CD4-positive, alpha-beta T cell treated with Interferon alpha-2 for 1 hour (primary cell): ENCODE data around the gene CTAG1A.
"Not testable (repeated sequence)": the region's sequence is repeated elsewhere in the genome, so short reads cannot be mapped to it uniquely, and the experiment has no call there.

Experiments
- DNase-seq, 2 donors: peaks; one replicate each; pipeline ENCODE4 v3.0.0-alpha.2; 2020 to 2022

Gene CTAG1A

GRCh38 chrX:154620767-154621414 is 36.0 kb downstream of the CTAG1A start:
- not testable (repeated sequence) for DNase-seq

- not testable (repeated sequence) for DNase-seq
These were observed 44.0 kb downstream of the CTAG1A start for GRCh38 chrX:154628960-154629359.

GRCh38 chrX:154630949-154631348 is 46.0 kb downstream of the CTAG1A start:
- not testable (repeated sequence) for DNase-seq

- not testable (repeated sequence) for DNase-seq
These were observed 48.7 kb downstream of the CTAG1A start for GRCh38 chrX:154633661-154634060.
